ENCODE data around the gene FOCAD. TPM values are rescaled to one million over a fixed set of nuclear protein-coding genes. Genes with fewer than 3 reads are reported as not detected.

Gene FOCAD
- total RNA-seq, 1 experiment from 2014 or later = 35.1 TPM

- peak overlapping the region; percentile 49 for H3K4me2 ChIP-seq (ENCODE audit: low read length)
- no peak overlapping the region for H2AFZ ChIP-seq (ENCODE audit: low read length)
- H3K79me2 ChIP-seq (ENCODE audit: low read length) = 0 out of 2 replicates have a peak, but pooled peaks cover 7% of the 10 kb centered on the region
- H3K36me3 ChIP-seq (ENCODE audit: low read depth, low read length) = 0 out of 2 replicates have a peak, but pooled peaks cover 5% of the 10 kb centered on the region
- no peaks in the 10 kb centered on the region for H3F3A ChIP-seq (ENCODE audit: low read length, unreplicated experiment)
- H3K27me3 ChIP-seq (ENCODE audit: low read length) = no peaks in the 10 kb centered on the region
- no peak overlapping the region for H3K4me3 ChIP-seq (ENCODE audit: low read length)
- H3K9ac ChIP-seq (ENCODE audit: low read length) = peak overlapping the region; percentile 48
- TF ChIP-seq CTCF (conservative IDR thresholded peaks at IDR 0.05; ENCODE audit: low read depth, low read length) (no peak), EZH2 (IDR thresholded peaks at IDR 0.05; ENCODE audit: low read length, unreplicated experiment) (no peak), EZH2phosphoT487 (IDR thresholded peaks at IDR 0.05; ENCODE audit: borderline replicate concordance, low read length) (no peak)
- DNase-seq (peak; percentile 93), ATAC-seq (peak; percentile 95)
- CTCF ChIA-PET = no interaction called here
- H3K9me3 ChIP-seq (ENCODE audit: low read length) = no peaks in the 10 kb centered on the region
- POLR2A ChIA-PET (ENCODE audit: unreplicated experiment) = no interaction called here
- peak overlapping the region; percentile 90 for H3K27ac ChIP-seq (ENCODE audit: low read length)
- H3K9me2 ChIP-seq (replicated peaks; ENCODE audit: low read length) = no peaks in the 10 kb centered on the region
- H4K20me1 ChIP-seq (ENCODE audit: low read length) = no peaks in the 10 kb centered on the region
- intact Hi-C loops (cut with micrococcal nuclease) = loop anchor here (1.0 kb wide), 1 partner anchor 108 kb away; no protein-coding TSS in a partner anchor
- H3K4me1 ChIP-seq (ENCODE audit: insufficient read depth, low read length) = peaks cover 36% of the 10 kb centered on the region
- BruUV-seq (replicated peaks) = no TSS peak
Measured at GRCh38 chr9:20732118-20732517, 48.1 kb downstream of the FOCAD start.

GRCh38 chr9:20734275-20734674 is 50.2 kb downstream of the FOCAD start:
- no peak overlapping the region for H3K4me2 ChIP-seq (ENCODE audit: low read length)
- H2AFZ ChIP-seq (ENCODE audit: low read length) = no peak overlapping the region
- peaks cover 26% of the 10 kb centered on the region for H3K4me1 ChIP-seq (ENCODE audit: insufficient read depth, low read length)
- H3K9ac ChIP-seq (ENCODE audit: low read length) = no peak overlapping the region
- no peak overlapping the region for H3K4me3 ChIP-seq (ENCODE audit: low read length)
- no peak for DNase-seq
- ChIA-PET POLR2A (ENCODE audit: unreplicated experiment) (no interaction called here), CTCF (no interaction called here)
- H3K9me2 ChIP-seq (replicated peaks; ENCODE audit: low read length) = no peaks in the 10 kb centered on the region
- no TSS peak for BruUV-seq (replicated peaks)
- H3K27me3 ChIP-seq (ENCODE audit: low read length) = no peaks in the 10 kb centered on the region
- no peak for ATAC-seq
- intact Hi-C loops (cut with micrococcal nuclease) = no loop called here
- H3K79me2 ChIP-seq (ENCODE audit: low read length) = 0 out of 2 replicates have a peak, but pooled peaks cover 7% of the 10 kb centered on the region
- no peaks in the 10 kb centered on the region for H4K20me1 ChIP-seq (ENCODE audit: low read length)
- H3K27ac ChIP-seq (ENCODE audit: low read length) = no peak overlapping the region
- no peaks in the 10 kb centered on the region for H3F3A ChIP-seq (ENCODE audit: low read length, unreplicated experiment)
- TF ChIP-seq CTCF (conservative IDR thresholded peaks at IDR 0.05; ENCODE audit: low read depth, low read length) (no peak), EZH2 (IDR thresholded peaks at IDR 0.05; ENCODE audit: low read length, unreplicated experiment) (no peak), EZH2phosphoT487 (IDR thresholded peaks at IDR 0.05; ENCODE audit: borderline replicate concordance, low read length) (no peak)
- H3K9me3 ChIP-seq (ENCODE audit: low read length) = no peaks in the 10 kb centered on the region
- H3K36me3 ChIP-seq (ENCODE audit: low read depth, low read length) = no peaks in the 10 kb centered on the region

- DNase-seq (no peak), ATAC-seq (no peak)
- H3K4me3 ChIP-seq (ENCODE audit: low read length) = no peak overlapping the region
- no peaks in the 10 kb centered on the region; the same call in 1 of the 2 replicates for H3K36me3 ChIP-seq (ENCODE audit: low read depth, low read length)
- BruUV-seq (replicated peaks) = no TSS peak
- no peak overlapping the region for H3K27ac ChIP-seq (ENCODE audit: low read length)
- no peaks in the 10 kb centered on the region for H3K79me2 ChIP-seq (ENCODE audit: low read length)
- H3K4me2 ChIP-seq (ENCODE audit: low read length) = no peak overlapping the region
- no peaks in the 10 kb centered on the region for H4K20me1 ChIP-seq (ENCODE audit: low read length)
- no peak for TF ChIP-seq CTCF (conservative IDR thresholded peaks at IDR 0.05; ENCODE audit: low read depth, low read length)
- no peak for TF ChIP-seq EZH2 (IDR thresholded peaks at IDR 0.05; ENCODE audit: low read length, unreplicated experiment)
- no peak for TF ChIP-seq EZH2phosphoT487 (IDR thresholded peaks at IDR 0.05; ENCODE audit: borderline replicate concordance, low read length)
- H3K9me2 ChIP-seq (replicated peaks; ENCODE audit: low read length) = no peaks in the 10 kb centered on the region
- CTCF ChIA-PET = no interaction called here
- no peaks in the 10 kb centered on the region for H3K27me3 ChIP-seq (ENCODE audit: low read length)
- H3K4me1 ChIP-seq (ENCODE audit: insufficient read depth, low read length) = no peaks in the 10 kb centered on the region
- no peak overlapping the region for H3K9ac ChIP-seq (ENCODE audit: low read length)
- no peaks in the 10 kb centered on the region for H3K9me3 ChIP-seq (ENCODE audit: low read length)
- POLR2A ChIA-PET (ENCODE audit: unreplicated experiment) = no interaction called here
- intact Hi-C loops (cut with micrococcal nuclease) = no loop called here
- H2AFZ ChIP-seq (ENCODE audit: low read length) = no peak overlapping the region
- H3F3A ChIP-seq (ENCODE audit: low read length, unreplicated experiment) = no peaks in the 10 kb centered on the region
Measured at GRCh38 chr9:20740304-20740703, 56.2 kb downstream of the FOCAD start.

Measured in PC-3 (cell line).